ENCODE results near the gene FDXR. TPM values are rescaled to one million over a fixed set of nuclear protein-coding genes. Genes with fewer than 3 reads are reported as not detected.
"Not testable (repeated sequence)": the region's sequence is repeated elsewhere in the genome, so short reads cannot be mapped to it uniquely, and the experiment has no call there.

The FDXR gene
- total RNA-seq, 4 donors from 2014 or later, result 2.1 to 6.0 (median 3.2) TPM

DNA sequence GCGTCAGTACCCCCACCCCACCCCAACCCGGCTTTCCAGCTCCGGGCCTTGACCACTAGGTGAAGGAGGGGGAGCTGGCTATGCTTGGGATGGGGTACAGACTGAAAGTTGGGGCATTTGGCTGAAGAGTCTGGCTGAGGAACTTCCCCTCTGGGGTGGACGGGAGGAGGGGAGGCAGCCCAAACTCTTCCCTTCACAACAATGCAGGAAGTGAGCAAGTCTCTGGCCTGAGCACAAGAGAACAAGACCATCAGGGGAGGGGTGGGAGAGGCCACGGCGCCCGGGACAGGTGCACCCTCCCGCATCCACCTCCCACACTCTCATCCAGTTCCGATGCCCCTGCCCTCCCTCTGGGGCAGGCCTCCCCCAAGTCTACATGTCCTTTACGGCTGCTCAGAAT, 44.6 kb upstream of the FDXR start:
- TF ChIP-seq, protein P1, sequence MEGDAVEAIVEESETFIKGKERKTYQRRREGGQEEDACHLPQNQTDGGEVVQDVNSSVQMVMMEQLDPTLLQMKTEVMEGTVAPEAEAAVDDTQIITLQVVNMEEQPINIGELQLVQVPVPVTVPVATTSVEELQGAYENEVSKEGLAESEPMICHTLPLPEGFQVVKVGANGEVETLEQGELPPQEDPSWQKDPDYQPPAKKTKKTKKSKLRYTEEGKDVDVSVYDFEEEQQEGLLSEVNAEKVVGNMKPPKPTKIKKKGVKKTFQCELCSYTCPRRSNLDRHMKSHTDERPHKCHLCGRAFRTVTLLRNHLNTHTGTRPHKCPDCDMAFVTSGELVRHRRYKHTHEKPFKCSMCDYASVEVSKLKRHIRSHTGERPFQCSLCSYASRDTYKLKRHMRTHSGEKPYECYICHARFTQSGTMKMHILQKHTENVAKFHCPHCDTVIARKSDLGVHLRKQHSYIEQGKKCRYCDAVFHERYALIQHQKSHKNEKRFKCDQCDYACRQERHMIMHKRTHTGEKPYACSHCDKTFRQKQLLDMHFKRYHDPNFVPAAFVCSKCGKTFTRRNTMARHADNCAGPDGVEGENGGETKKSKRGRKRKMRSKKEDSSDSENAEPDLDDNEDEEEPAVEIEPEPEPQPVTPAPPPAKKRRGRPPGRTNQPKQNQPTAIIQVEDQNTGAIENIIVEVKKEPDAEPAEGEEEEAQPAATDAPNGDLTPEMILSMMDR (IDR thresholded peaks at IDR 0.05 in 4 of 5, conservative IDR thresholded peaks at IDR 0.05 in 1 of 5), result no peak
- TF ChIP-seq POLR2A (IDR thresholded peaks at IDR 0.05), result no peak
- in situ Hi-C loops (cut with MboI; ENCODE audit: low sequenced_read_pairs in 4 of 4), result no loop called here

DNA sequence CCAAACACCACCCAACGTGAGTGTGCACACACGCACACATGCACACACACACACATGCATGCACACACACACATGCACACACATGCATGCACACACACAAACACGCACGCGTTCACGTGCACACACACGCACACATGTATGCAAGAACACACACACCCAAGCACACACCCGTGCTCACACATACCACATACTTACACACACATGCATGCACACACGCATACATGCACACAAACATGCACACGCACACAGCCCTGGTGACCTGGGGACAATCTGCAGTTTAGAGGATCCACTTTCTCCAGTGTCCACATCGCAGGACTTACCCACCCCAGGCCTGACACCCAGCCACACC, 44.0 kb upstream of the FDXR start:
- intact Hi-C loops (cut with DNase I; ENCODE audit: low total_unique reads) (no loop called here), in situ Hi-C loops (cut with MboI; ENCODE audit: low sequenced_read_pairs in 4 of 4) (no loop called here)
- ATAC-seq (no peak), DNase-seq (no peak)
- TF ChIP-seq, protein P1 (IDR thresholded peaks at IDR 0.05 in 4 of 5, conservative IDR thresholded peaks at IDR 0.05 in 1 of 5), result no peak
- TF ChIP-seq POLR2A (IDR thresholded peaks at IDR 0.05), result no peak
- H3K27me3 ChIP-seq, result peaks cover 8 to 10% (median 9%) of the 10 kb centered on the region in 3 donors
- H3K4me1 ChIP-seq, result no peaks in the 10 kb centered on the region
- no peak overlapping the region for H3K27ac ChIP-seq
- no peaks in the 10 kb centered on the region for H3K9me3 ChIP-seq
- H3K4me3 ChIP-seq, result no peak overlapping the region
- no peaks in the 10 kb centered on the region for H3K36me3 ChIP-seq

More for the DNA sequence above, 44.6 kb upstream of the FDXR start:
- Histone ChIP-seq H3K36me3 (no peaks in the 10 kb centered on the region), H3K4me1 (no peaks in the 10 kb centered on the region), H3K4me3 (no peak overlapping the region), H3K27ac (no peak overlapping the region), H3K27me3 (peaks cover 12 to 16% (median 15%) of the 10 kb centered on the region in 3 donors), H3K9me3 (no peaks in the 10 kb centered on the region)
- no peak for ATAC-seq
- no peak for DNase-seq
- intact Hi-C loops (cut with DNase I; ENCODE audit: low total_unique reads), result no loop called here

DNA sequence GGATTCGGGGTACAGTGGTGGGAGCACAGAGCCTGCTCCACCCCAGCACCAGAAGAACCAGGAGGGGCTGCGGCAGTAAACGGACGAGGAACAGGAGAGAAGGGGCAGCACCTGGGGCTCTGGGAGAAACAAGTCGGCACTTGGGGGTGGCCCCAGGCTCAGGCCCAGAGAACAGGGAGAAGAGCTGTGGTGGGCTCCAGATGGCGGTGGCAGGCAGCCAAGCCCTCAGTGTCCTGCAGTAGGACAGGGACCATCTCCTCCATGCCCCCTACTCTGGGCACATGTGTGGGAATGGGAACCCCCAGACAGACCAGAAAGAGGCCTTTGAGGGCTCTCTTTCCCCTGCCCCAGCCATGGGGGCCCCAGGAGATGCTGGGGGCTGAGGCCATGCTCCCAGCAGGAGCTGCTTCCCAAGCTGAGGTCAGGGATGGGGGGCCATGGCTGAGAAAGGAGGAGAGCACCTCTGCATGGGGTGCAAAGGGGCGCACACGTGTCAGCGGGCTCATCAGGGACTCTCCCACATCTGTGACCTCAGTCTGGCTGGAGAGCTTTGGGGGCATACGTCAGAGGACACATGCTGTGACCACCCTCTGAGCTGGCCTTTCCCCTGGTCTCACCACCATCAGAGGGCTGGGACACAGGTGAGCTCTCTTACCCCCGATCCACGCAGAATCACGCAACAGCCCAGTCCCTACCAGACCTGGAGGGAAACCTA, 43.5 kb upstream of the FDXR start:
- intact Hi-C loops (cut with DNase I; ENCODE audit: low total_unique reads), result no loop called here
- Histone ChIP-seq H3K27ac (no peak overlapping the region), H3K4me3 (no peak overlapping the region), H3K4me1 (no peaks in the 10 kb centered on the region), H3K36me3 (no peaks in the 10 kb centered on the region), H3K27me3 (peaks cover 3 to 4% (median 4%) of the 10 kb centered on the region in 3 donors), H3K9me3 (no peaks in the 10 kb centered on the region)
- TF ChIP-seq, protein P1 (IDR thresholded peaks at IDR 0.05 in 4 of 5, conservative IDR thresholded peaks at IDR 0.05 in 1 of 5), result no peak
- no peak for TF ChIP-seq POLR2A (IDR thresholded peaks at IDR 0.05)
- ATAC-seq (no peak), DNase-seq (no peak)
- in situ Hi-C loops (cut with MboI; ENCODE audit: low sequenced_read_pairs in 4 of 4), result no loop called here

DNA sequence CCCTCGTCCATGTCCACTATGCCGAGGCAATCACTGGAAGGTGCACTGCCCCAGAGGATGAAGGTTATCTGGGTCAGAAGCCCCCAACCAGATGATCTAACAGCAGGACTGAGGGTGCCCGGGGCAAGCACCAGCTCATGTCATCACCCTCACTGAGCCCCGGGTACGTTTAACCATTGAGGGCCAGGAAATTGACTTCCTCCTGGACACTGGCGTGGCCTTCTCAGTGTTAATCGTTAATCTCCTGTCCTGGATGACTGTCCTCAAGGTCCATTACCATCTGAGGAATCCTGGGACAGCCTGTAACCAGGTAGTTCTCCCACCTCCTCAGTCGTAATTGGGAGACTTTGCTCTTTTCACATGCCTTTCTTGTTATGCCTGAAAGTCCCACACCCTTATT, 38.6 kb upstream of the FDXR start:
- H3K4me1 ChIP-seq; H3K4me3 ChIP-seq; DNase-seq; H3K9me3 ChIP-seq; H3K36me3 ChIP-seq; ATAC-seq; intact Hi-C loops (cut with DNase I; ENCODE audit: low total_unique reads); H3K27me3 ChIP-seq; H3K27ac ChIP-seq; in situ Hi-C loops (cut with MboI; ENCODE audit: low sequenced_read_pairs in 4 of 4): not testable (repeated sequence)

DNA sequence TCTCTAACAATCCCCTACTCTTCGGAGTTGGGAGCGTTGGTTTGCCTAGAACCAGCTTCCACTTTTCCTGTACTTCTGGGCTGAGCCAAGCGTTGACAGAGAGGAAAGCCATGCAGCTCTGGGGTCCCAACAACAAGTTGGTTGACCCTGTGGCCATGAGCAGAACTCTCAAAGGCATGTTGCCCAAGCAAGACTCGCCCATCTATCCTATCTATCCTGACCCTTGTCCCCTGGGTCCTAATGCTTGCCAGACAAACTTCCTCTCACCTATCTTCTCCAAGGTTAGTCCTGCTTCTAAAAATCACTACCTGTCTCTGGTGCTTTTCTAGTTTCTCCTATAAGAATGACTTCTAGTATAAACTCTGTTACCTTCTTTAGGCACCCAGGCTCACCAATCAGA, 36.3 kb upstream of the FDXR start:
- in situ Hi-C loops (cut with MboI; ENCODE audit: low sequenced_read_pairs in 4 of 4); DNase-seq; H3K27ac ChIP-seq; intact Hi-C loops (cut with DNase I; ENCODE audit: low total_unique reads); H3K4me3 ChIP-seq; ATAC-seq; H3K36me3 ChIP-seq; H3K9me3 ChIP-seq; H3K4me1 ChIP-seq: not testable (repeated sequence)
- peaks cover 10 to 11% (median 11%) of the 10 kb centered on the region in 3 donors for H3K27me3 ChIP-seq

DNA sequence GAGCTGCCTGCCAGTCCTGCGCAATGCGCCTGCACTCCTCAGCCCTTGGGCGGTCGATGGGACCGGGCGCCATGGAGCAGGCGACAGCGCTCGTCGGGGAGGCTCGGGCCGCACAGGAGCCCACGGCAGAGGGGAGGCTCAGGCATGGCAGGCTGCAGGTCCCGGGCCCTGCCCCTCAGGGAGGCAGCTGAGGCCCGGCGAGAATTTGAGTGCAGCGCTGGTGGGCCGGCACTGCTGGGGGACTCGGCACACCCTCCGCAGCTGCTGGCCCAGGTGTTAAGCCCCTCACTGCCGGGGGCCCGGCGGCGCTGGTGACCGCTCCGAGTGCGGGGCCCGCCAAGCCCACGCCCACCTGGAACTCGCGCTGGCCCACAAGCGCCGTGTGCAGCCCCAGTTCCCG, 34.2 kb upstream of the FDXR start:
- in situ Hi-C loops (cut with MboI; ENCODE audit: low sequenced_read_pairs in 4 of 4), result no loop called here
- Histone ChIP-seq H3K36me3 (no peaks in the 10 kb centered on the region), H3K4me3 (no peak overlapping the region), H3K4me1 (no peaks in the 10 kb centered on the region), H3K27ac (no peak overlapping the region), H3K27me3 (peaks cover 14 to 20% (median 17%) of the 10 kb centered on the region in 3 donors), H3K9me3 (no peaks in the 10 kb centered on the region)
- DNase-seq (no peak), ATAC-seq (no peak)
- intact Hi-C loops (cut with DNase I; ENCODE audit: low total_unique reads), result no loop called here
- TF ChIP-seq, protein P1 (IDR thresholded peaks at IDR 0.05 in 4 of 5, conservative IDR thresholded peaks at IDR 0.05 in 1 of 5), result no peak
- TF ChIP-seq POLR2A (IDR thresholded peaks at IDR 0.05), result no peak

DNA sequence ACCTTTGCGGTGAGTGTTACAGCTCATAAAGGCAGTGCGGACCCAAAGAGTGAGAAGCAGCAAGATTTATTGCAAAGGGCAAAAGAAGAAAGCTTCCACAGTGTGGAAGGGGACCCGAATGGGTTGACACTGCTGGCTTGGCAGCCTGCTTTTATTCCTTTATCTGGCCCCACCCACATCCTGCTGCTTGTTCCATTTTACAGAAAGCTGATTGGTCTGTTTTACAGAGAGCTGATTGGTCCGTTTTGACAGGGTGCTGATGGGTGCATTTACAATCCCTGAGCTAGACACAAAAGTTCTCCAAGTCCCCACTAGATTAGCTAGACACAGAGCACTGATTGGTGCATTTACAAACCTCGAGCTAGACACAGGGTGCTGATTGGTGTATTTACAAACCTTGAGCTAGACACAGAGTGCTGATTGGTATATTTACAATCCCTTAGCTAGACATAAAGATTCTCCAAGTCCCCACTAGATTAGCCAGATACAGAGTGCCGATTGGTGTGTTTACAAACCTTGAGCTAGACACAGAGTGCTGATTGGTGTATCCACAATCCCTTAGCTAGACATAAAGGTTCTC, 33.5 kb upstream of the FDXR start:
- H3K4me3 ChIP-seq; H3K4me1 ChIP-seq; H3K9me3 ChIP-seq; H3K36me3 ChIP-seq; intact Hi-C loops (cut with DNase I; ENCODE audit: low total_unique reads); ATAC-seq; H3K27ac ChIP-seq; in situ Hi-C loops (cut with MboI; ENCODE audit: low sequenced_read_pairs in 4 of 4); DNase-seq: not testable (repeated sequence)
- peaks cover 14 to 20% (median 17%) of the 10 kb centered on the region in 3 donors for H3K27me3 ChIP-seq

Data from gastrocnemius medialis (tissue), 4 donors.